Measurements from ENCODE around the gene BRINP2.

BRINP2 gene

GRCh38 chr1:177255411-177255810, 84.7 kb downstream of the BRINP2 start:
- no peak for DNase-seq (ENCODE audit: low spot score)
- TF ChIP-seq, protein P1, sequence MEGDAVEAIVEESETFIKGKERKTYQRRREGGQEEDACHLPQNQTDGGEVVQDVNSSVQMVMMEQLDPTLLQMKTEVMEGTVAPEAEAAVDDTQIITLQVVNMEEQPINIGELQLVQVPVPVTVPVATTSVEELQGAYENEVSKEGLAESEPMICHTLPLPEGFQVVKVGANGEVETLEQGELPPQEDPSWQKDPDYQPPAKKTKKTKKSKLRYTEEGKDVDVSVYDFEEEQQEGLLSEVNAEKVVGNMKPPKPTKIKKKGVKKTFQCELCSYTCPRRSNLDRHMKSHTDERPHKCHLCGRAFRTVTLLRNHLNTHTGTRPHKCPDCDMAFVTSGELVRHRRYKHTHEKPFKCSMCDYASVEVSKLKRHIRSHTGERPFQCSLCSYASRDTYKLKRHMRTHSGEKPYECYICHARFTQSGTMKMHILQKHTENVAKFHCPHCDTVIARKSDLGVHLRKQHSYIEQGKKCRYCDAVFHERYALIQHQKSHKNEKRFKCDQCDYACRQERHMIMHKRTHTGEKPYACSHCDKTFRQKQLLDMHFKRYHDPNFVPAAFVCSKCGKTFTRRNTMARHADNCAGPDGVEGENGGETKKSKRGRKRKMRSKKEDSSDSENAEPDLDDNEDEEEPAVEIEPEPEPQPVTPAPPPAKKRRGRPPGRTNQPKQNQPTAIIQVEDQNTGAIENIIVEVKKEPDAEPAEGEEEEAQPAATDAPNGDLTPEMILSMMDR (IDR thresholded peaks at IDR 0.05; ENCODE audit: extremely low read depth, missing control alignments): no peak

GRCh38 chr1:177256153-177257075, 85.7 kb downstream of the BRINP2 start:
- TF ChIP-seq, protein P1 (IDR thresholded peaks at IDR 0.05; ENCODE audit: extremely low read depth, missing control alignments): peak; percentile 30
- peak; percentile 36 for DNase-seq (ENCODE audit: low spot score)

DNA sequence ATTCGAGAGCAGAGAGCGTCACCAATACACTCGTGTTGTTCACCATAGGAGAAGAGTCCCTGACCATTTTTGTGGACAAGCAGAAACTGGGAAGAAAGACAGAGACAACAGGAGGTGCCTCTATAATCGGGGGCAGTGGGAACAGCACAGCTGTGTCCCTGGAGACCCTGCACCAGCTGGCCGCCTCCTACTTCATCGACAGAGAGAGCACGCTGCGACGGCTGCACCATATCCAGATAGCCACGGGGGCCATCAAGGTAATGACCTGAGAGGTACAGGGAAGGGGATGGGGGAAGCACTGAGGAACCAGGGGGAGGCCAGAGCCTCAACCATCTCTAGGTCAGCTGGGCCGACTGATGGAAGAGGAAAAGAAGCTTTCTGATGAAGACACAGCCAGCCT, 86.4 kb downstream of the BRINP2 start:
- no peak for DNase-seq (ENCODE audit: low spot score)
- TF ChIP-seq, protein P1 (IDR thresholded peaks at IDR 0.05; ENCODE audit: extremely low read depth, missing control alignments): no peak

DNA sequence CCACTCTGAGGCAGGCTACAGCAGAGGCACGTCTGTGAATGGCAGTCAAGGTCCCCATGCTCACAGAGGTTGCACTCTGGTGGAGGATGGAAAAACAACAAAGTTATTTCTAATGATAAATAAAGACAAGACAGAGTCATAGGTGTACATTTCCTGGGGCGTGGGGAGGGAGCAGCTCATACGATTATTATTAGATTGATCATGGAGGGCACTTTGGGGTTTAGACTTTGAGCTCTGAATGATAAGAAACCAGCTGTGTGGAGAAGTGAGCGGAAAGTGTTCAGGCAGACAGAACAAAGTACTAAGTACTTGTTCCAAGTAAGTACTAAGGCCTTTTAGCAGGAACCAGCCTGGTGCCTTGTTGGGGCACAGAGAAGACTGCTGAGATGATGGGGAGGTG, 86.8 kb downstream of the BRINP2 start:
- TF ChIP-seq, protein P1 (IDR thresholded peaks at IDR 0.05; ENCODE audit: extremely low read depth, missing control alignments): no peak
- DNase-seq (ENCODE audit: low spot score): no peak

DNA sequence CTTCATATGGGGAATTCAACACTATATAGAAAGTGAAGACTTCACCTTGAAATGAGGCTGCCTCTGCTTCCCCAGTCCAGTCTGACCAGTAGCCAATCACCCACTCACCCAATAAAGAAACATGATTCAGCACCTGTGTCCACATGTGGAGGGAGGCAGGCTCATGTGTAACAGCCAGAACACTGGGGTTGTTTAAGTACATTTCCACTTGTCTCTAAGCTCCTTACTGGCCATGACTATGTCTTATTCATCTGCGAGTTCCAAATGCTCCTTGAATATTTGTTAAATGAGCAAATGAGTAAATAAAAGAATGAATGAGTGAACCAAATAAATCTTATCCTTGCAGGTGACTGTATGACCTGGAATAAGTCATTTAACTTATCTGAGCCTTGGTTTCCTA, 100.1 kb downstream of the BRINP2 start:
- DNase-seq (ENCODE audit: low spot score): no peak
- TF ChIP-seq, protein P1 (IDR thresholded peaks at IDR 0.05; ENCODE audit: extremely low read depth, missing control alignments): no peak

- DNase-seq (ENCODE audit: low spot score): no peak
- TF ChIP-seq, protein P1 (IDR thresholded peaks at IDR 0.05; ENCODE audit: extremely low read depth, missing control alignments): no peak
Observed at GRCh38 chr1:177273141-177273540, 102.4 kb downstream of the BRINP2 start.

GRCh38 chr1:177274687-177275211, 104.0 kb downstream of the BRINP2 start:
- TF ChIP-seq, protein P1 (IDR thresholded peaks at IDR 0.05; ENCODE audit: extremely low read depth, missing control alignments): no peak
- DNase-seq (ENCODE audit: low spot score): no peak

All from GM20000 (cell line).